Skeletal muscle tissue (tissue), 4 donors: ENCODE measurements around the gene GUCA2A. TPM values are rescaled to one million over a fixed set of nuclear protein-coding genes. Genes with fewer than 3 reads are reported as not detected.

Source experiments
- H3K27ac ChIP-seq: one replicate; pipeline ENCODE4 v1.7.0; 2013; ENCODE audit warnings: mild to moderate bottlenecking, low read depth, low read length, inconsistent platforms
- H3K27me3 ChIP-seq, 3 donors: one replicate each; pipeline ENCODE4 v1.7.0; 2013; ENCODE audit warnings: low read length in 3 of 3; ENCODE audit not compliant: control insufficient read depth in 3 of 3, insufficient read depth in 3 of 3
- H3K36me3 ChIP-seq, 3 donors: one replicate each; pipeline ENCODE4 v1.7.0; 2013; ENCODE audit warnings: low read length in 3 of 3; ENCODE audit not compliant: control insufficient read depth in 3 of 3, insufficient read depth in 3 of 3
- H3K4me1 ChIP-seq, 3 donors: one replicate each; pipeline ENCODE4 v1.7.0; 2013; ENCODE audit warnings: low read length in 3 of 3, mild to moderate bottlenecking in 3 of 3; ENCODE audit not compliant: control insufficient read depth in 3 of 3, insufficient read depth in 3 of 3
- H3K4me3 ChIP-seq, 3 donors: one replicate each; pipeline ENCODE4 v1.7.0; 2013; ENCODE audit warnings: low read length in 3 of 3
- H3K9ac ChIP-seq, 3 donors: one replicate each; pipeline ENCODE4 v1.7.0; 2013; ENCODE audit warnings: low read length in 3 of 3, mild to moderate bottlenecking in 3 of 3, moderate library complexity in 2 of 3, low read depth in 1 of 3
- H3K9me3 ChIP-seq, 3 donors: one replicate each; pipeline ENCODE4 v1.7.0; 2013; ENCODE audit warnings: low read length in 3 of 3; ENCODE audit not compliant: control insufficient read depth in 3 of 3
- total RNA-seq: library from RNA; depleted of rRNA; stranded (reverse); fragments of >200 nt; gene quantifications from one replicate; pipeline ENCODE4 v1.2.3, GENCODE V29; 2014
- donor health status: Osteomylitis.

The GUCA2A gene
- total RNA-seq, 1 donor from 2014 or later, result not detected

DNA sequence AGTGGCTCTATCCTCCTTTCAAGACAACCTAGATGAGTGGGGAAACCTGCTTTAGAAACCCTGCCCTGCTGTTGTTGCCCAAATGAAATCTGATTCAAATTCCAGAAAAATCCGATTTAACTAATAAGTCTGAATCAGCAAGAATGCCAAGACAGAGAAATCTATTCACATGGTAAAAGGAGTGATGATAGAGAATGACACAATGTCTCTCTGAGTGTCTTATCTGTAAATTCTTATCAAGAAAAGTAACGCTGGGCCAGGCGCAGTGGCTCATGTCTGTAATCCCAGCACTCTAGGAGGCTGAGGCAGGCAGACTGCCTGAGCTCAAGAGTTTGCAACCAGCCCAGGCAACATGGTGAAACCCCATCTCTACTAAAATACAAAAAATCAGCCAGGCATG, 13.7 kb upstream of the GUCA2A start:
- no peaks in the 10 kb centered on the region for H3K9me3 ChIP-seq
- peaks cover 10 to 19% (median 15%) of the 10 kb centered on the region in 3 donors for H3K36me3 ChIP-seq
- peaks cover 3 to 17% (median 7%) of the 10 kb centered on the region in 3 donors for H3K4me1 ChIP-seq
- H3K9ac ChIP-seq, result no peak overlapping the region
- H3K4me3 ChIP-seq, result no peak overlapping the region
- H3K27me3 ChIP-seq, result no peaks in the 10 kb centered on the region
- H3K27ac ChIP-seq, result no peak overlapping the region

DNA sequence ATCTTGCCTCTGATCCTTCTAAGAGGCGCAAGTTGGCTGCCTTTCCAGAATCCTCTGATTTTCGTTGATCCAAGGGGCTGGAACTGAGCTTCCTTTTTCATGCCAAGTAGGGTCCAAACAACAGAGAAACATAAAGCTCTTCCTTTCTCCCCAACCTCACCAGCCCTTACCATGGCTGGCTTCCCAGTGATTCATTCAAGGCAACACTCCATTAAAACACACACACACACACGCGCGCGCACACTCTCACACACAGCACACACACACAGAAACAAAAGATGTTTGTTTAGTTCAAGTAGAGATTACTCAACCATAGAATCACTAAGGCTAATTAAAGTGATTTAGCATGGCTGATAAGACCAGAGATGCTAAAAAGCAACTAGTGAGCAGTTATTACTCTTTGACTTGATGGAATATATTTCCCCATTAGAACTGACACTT, 13.0 kb upstream of the GUCA2A start:
- H3K36me3 ChIP-seq, result peaks cover 10 to 19% (median 15%) of the 10 kb centered on the region in 3 donors
- no peaks in the 10 kb centered on the region for H3K9me3 ChIP-seq
- H3K4me1 ChIP-seq, result peaks cover 9 to 23% (median 14%) of the 10 kb centered on the region in 3 donors
- H3K27ac ChIP-seq, result no peak overlapping the region
- no peak overlapping the region for H3K4me3 ChIP-seq
- no peak overlapping the region for H3K9ac ChIP-seq
- no peaks in the 10 kb centered on the region for H3K27me3 ChIP-seq

DNA sequence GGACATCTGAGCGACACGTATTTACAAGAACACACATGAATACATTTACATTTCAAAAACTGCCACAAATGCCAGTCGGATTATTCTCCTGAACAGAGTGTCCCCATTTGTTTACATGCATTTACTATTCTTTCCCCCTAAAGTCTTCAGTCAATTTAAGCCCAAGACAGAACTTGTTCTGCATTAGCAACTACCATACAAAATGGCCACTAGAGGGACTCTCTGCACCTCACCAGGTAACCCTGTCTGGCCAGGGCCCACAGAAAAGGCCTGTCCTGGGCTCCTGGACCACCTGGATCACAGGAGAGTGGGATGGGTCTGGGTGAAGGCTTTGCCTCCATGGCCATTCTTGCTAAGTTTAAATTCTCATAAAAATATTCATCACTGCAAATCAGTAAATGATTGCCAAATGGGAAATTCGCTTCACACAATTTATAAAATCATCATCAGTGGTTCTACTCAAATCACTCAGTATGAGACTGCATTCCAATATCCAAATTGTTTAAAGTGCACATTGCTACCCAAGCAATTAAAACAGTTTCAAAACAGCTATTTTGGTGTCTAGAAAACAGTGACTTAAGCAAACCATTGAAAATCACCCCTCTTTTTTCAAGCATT, 12.5 kb upstream of the GUCA2A start:
- Histone ChIP-seq H3K36me3 (peaks cover 10 to 18% (median 15%) of the 10 kb centered on the region in 3 donors), H3K27ac (no peak overlapping the region), H3K4me3 (no peak overlapping the region), H3K9me3 (no peaks in the 10 kb centered on the region), H3K9ac (no peak overlapping the region), H3K27me3 (no peaks in the 10 kb centered on the region), H3K4me1 (peaks cover 9 to 29% (median 19%) of the 10 kb centered on the region in 3 donors)

DNA sequence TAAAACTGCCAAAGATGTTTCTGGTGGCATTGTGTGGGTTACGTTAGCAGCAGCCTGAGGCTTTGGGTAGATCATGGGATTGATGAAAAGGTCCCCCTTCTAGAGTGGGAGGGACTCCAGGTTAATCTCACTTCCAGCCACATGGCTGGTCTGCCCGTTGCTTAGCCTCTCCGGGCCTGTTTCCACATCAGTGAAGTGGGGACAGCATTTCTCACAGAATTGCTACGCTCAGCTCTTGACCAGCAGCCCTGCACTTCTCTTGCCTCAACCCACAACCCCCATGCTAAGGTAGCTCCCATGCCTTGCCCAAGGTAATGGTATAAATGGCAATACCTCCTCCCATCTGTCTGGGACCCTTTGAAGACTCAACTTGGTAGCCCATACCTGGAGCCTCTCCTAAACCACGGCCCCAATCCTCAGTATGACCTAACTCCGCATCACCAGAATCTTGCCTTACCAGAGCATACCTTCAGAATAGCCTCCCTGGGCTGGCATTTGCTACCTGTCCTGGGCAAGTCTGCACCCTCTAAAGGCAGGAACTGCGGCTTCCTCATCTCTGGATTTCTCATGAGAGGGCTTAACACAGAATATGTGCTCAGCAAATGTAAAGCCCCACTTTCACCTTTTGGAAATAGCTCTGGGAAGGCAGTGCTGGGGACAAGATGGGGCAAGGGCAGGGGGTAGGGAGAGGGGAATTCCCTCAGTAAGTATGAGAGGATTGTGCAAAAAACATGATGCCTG, 10.9 kb upstream of the GUCA2A start:
- Histone ChIP-seq H3K27me3 (peaks cover 0 to 3% (median 0%) of the 10 kb centered on the region in 3 donors), H3K4me1 (peaks cover 9 to 35% (median 25%) of the 10 kb centered on the region in 3 donors), H3K9ac (no peak overlapping the region), H3K4me3 (no peak overlapping the region), H3K36me3 (peaks cover 2 to 11% (median 7%) of the 10 kb centered on the region in 3 donors), H3K9me3 (no peaks in the 10 kb centered on the region), H3K27ac (no peak overlapping the region)

DNA sequence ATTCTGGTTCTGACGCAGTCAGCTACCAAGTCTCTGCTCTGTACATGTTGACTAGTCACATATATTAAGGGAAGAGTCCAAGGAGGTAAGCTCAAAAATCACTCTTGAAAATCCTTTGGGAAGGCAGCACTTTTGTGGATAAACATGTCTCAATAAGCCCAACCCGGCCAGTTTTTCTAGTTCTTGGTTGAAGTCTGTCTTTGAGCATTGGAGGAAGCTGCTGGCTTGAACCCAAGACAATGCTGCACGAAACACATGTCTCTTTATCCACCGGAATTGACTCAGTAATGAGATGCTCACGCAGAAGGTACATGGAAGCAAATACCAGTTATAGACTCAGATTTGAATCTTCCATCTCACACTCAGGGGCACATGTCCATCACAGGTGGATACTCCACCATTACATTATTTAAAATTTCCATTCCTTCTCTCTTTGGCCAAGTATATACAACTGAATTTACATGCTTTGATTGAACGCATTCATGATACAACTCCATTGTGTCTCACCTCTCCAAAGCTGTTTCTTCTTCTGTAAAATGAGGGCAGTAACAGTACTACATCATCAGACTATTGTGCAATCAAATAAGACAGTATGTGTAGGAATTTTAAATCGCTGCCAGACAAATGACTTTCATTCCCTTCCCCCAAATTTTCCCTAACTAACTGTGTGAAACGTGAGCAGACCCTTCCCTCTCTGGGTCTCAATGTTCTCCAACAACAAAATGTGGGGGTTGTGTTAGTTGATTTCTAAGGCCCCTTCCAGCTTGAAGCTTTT, 9.6 kb upstream of the GUCA2A start:
- Histone ChIP-seq H3K9ac (no peak overlapping the region), H3K36me3 (peaks cover 0 to 4% (median 0%) of the 10 kb centered on the region in 3 donors), H3K27me3 (peaks cover 0 to 3% (median 0%) of the 10 kb centered on the region in 3 donors), H3K4me3 (no peak overlapping the region), H3K27ac (no peak overlapping the region), H3K4me1 (peaks cover 9 to 35% (median 25%) of the 10 kb centered on the region in 3 donors), H3K9me3 (no peaks in the 10 kb centered on the region)

DNA sequence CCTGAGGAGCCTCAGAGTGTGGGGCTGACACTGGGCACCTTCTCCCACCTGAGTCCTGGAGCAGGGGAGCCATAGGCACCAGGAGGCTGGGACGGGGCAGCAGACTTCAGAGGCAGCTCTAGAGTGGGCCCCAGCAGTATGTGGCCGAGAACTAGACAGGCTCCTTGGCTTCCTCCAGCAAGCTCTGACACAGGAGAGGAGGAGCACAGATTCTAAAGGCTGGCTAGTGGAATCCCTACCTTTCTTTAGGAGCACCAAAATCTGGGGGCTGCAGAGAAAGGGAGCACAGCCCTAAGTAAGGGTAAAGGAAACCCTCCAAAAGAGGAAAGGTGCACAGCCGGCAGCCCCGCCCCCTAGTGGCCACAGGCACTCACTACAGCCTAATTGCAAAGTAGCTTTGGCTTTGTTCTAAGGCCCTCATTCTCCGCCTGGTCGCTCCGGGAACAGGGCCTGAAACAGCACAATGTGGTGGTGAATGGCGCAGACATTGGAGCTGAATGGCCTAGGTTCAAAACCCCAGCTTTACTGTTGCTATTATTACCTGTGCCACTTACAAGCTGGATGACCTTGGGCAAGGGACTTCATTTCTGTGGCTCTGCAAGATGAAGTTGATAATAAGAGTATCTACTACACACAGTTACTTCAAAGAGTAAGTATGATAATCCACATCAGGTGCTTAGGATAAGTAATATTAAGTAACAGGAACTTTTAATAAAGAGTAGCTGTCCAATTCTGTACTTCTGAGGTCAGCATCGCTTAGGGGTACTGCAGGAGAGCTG, 8.8 kb upstream of the GUCA2A start:
- Histone ChIP-seq H3K27ac (no peak overlapping the region), H3K9ac (peak overlapping the region in 1 of 3 donors; percentile 57), H3K9me3 (no peaks in the 10 kb centered on the region), H3K36me3 (peaks cover 0 to 4% (median 0%) of the 10 kb centered on the region in 3 donors), H3K4me1 (peaks cover 9 to 35% (median 25%) of the 10 kb centered on the region in 3 donors), H3K27me3 (peaks cover 0 to 3% (median 0%) of the 10 kb centered on the region in 3 donors), H3K4me3 (peak overlapping the region in 1 of 3 donors; percentile 41)

DNA sequence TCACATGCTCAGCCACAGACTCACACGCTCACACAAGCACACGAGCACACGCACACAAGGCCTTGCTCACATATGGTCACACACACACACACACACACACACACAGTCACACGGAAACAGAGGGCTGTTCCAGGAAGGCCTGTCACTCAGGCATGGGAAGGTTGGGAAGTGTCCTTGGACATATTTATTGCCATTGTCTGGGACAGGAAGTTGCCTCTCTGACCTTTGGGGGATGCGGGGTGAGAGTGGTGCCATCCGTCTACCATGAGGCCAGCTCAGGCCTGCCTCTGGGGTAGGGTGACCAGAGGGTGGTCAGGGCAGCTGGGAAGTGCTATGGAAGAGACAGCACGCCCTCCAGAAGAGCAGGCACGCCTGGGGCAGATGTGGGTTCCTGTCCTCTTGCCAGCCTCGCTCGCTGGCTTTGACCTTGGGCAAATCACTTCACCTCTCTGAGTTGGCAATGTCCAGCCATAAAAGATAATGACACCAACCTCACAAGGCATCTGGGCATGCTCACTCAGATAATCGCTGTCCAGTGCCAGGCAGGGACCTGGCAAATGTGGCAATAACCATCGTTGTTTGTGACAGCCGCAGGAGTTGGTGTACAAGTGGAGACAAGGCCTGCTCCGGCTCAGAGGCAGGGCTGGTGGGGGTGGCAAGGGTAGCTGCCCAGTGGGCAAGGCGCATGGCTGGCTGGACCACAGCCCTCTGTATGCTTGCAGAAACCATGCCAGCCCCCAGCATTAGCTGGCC, 8.0 kb upstream of the GUCA2A start:
- Histone ChIP-seq H3K27me3 (peaks cover 0 to 3% (median 0%) of the 10 kb centered on the region in 3 donors), H3K9ac (peak overlapping the region in 1 of 3 donors; percentile 57), H3K4me3 (peak overlapping the region in 1 of 3 donors; percentile 41), H3K9me3 (no peaks in the 10 kb centered on the region), H3K36me3 (peaks cover 0 to 4% (median 0%) of the 10 kb centered on the region in 3 donors), H3K27ac (peak overlapping the region; percentile 30), H3K4me1 (peaks cover 9 to 35% (median 25%) of the 10 kb centered on the region in 3 donors)

DNA sequence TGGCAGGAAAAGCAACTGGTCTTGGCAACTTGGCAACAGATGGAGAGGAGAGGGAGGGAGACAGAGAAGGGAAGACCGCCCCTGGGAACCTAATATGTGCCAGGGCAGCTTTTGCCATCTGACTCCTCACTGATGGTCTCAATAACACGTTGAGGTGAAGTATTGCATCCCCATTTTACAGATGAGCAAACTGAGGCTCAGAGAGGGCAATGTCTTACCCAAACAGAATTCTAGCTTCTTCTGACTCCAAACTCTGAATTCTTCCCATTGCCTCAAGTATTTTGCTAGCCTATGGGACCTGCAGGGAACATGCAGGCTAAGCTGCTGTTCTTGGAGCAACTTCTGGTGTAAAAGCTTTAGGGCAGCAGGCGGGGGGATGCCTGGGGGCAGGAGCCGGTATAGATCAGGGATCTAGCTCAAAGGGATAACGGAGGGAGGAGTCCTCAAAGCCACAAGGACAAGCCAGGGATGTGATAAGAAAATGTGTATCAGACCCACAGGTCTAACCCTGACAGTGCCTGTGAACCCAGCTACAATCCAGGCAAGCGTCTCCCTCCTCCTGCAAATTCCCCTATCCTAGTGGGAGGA, 7.2 kb upstream of the GUCA2A start:
- peaks cover 0 to 4% (median 0%) of the 10 kb centered on the region in 3 donors for H3K36me3 ChIP-seq
- peaks cover 9 to 35% (median 25%) of the 10 kb centered on the region in 3 donors for H3K4me1 ChIP-seq
- no peaks in the 10 kb centered on the region for H3K9me3 ChIP-seq
- peaks cover 0 to 3% (median 0%) of the 10 kb centered on the region in 3 donors for H3K27me3 ChIP-seq
- H3K4me3 ChIP-seq, result no peak overlapping the region
- H3K9ac ChIP-seq, result no peak overlapping the region
- no peak overlapping the region for H3K27ac ChIP-seq
